HEK293 (cell line): ENCODE measurements around the gene MIEN1.

Experiments used
- CTCF ChIP-seq: fragments of 450-650 bp; formaldehyde crosslinking; IDR thresholded peaks from 2 replicates; pipeline ENCODE4 v1.5.1; 2016; ENCODE audit warnings: missing biosample characterization, missing genetic modification characterization
- SCRT2 ChIP-seq: fragments of 450-650 bp; formaldehyde crosslinking; IDR thresholded peaks from 2 replicates; pipeline ENCODE4 v1.5.1; 2016; ENCODE audit warnings: missing biosample characterization, missing genetic modification characterization
- ZBTB17 ChIP-seq: fragments of 450-650 bp; formaldehyde crosslinking; IDR thresholded peaks from 2 replicates; pipeline ENCODE4 v1.5.1; 2016; ENCODE audit warnings: missing biosample characterization, missing genetic modification characterization
- ZBTB7A ChIP-seq: fragments of 450-650 bp; formaldehyde crosslinking; IDR thresholded peaks from 2 replicates; pipeline ENCODE4 v1.5.1; 2016; ENCODE audit warnings: low read depth, missing biosample characterization, missing genetic modification characterization
- ZFP69B ChIP-seq: fragments of 450-650 bp; formaldehyde crosslinking; IDR thresholded peaks from 2 replicates; pipeline ENCODE4 v1.5.1; 2016; ENCODE audit warnings: missing biosample characterization, missing genetic modification characterization
- ZNF148 ChIP-seq: fragments of 450-650 bp; formaldehyde crosslinking; IDR thresholded peaks from 2 replicates; pipeline ENCODE4 v1.5.0; 2017; ENCODE audit warnings: missing biosample characterization, missing genetic modification characterization, borderline replicate concordance
- ZNF169 ChIP-seq: fragments of 450-650 bp; formaldehyde crosslinking; IDR thresholded peaks from 2 replicates; pipeline ENCODE4 v1.5.1; 2016; ENCODE audit warnings: missing biosample characterization, missing genetic modification characterization
- ZNF175 ChIP-seq: fragments of 450-650 bp; formaldehyde crosslinking; IDR thresholded peaks from 2 replicates; pipeline ENCODE4 v1.5.1; 2016; ENCODE audit warnings: missing biosample characterization, missing genetic modification characterization
- TF ChIP-seq, protein P1 (sequence below): fragments of 450-650 bp; formaldehyde crosslinking; IDR thresholded peaks from 2 replicates; pipeline ENCODE4 v1.5.1; 2016; ENCODE audit warnings: missing biosample characterization, missing genetic modification characterization

- TF ChIP-seq SCRT2 (tag by site-specific recombination) (no peak), ZBTB7A (no peak), CTCF (tag by site-specific recombination) (no peak), ZNF148 (tag by site-specific recombination) (no peak), ZFP69B (no peak), ZNF175 (tag by site-specific recombination) (no peak), ZBTB17 (no peak), ZNF169 (tag by site-specific recombination) (no peak)
- TF ChIP-seq, protein P1, sequence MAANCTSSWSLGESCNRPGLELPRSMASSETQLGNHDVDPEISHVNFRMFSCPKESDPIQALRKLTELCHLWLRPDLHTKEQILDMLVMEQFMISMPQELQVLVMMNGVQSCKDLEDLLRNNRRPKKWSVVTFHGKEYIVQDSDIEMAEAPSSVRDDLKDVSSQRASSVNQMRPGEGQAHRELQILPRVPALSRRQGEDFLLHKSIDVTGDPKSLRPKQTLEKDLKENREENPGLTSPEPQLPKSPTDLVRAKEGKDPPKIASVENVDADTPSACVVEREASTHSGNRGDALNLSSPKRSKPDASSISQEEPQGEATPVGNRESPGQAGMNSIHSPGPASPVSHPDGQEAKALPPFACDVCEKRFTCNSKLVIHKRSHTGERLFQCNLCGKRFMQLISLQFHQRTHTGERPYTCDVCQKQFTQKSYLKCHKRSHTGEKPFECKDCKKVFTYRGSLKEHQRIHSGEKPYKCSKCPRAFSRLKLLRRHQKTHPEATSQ (tag by site-specific recombination), result no peak
These were observed 26.4 kb downstream of the MIEN1 start for GRCh38 chr17:39703913-39704312.
